Endodermal cell (in vitro differentiated cells): ENCODE data around the gene DENND6B. TPM values are rescaled to one million over a fixed set of nuclear protein-coding genes. Genes with fewer than 3 reads are reported as not detected.

Experiments used
- DNase-seq: peaks from one replicate; pipeline ENCODE4 v3.0.0-alpha.2; 2017
- H3K27ac ChIP-seq: 2 replicates; pipeline ENCODE4 v1.5.1; 2013; ENCODE audit warnings: mild to moderate bottlenecking, low read depth, low read length, moderate library complexity
- H3K27me3 ChIP-seq: 2 replicates; pipeline ENCODE4 v1.6.1; 2013; ENCODE audit warnings: mild to moderate bottlenecking, low read length, moderate library complexity; ENCODE audit not compliant: insufficient read depth, control insufficient read depth, poor library complexity, severe bottlenecking
- H3K36me3 ChIP-seq: 2 replicates; pipeline ENCODE4 v1.7.0; 2013; ENCODE audit warnings: mild to moderate bottlenecking, low read length, moderate library complexity; ENCODE audit not compliant: control insufficient read depth, insufficient read depth
- H3K4me1 ChIP-seq: one replicate; pipeline ENCODE4 v1.7.0; 2013; ENCODE audit warnings: low read length; ENCODE audit not compliant: control insufficient read depth, insufficient read depth
- H3K4me3 ChIP-seq: 2 replicates; pipeline ENCODE4 v1.5.1; 2013; ENCODE audit warnings: mild to moderate bottlenecking, low read length, moderate library complexity
- H3K9ac ChIP-seq: 2 replicates; pipeline ENCODE4 v1.6.1; 2013; ENCODE audit warnings: mild to moderate bottlenecking, low read length, moderate library complexity; ENCODE audit not compliant: poor library complexity, severe bottlenecking; ENCODE audit errors: extremely low read depth
- H3K9me3 ChIP-seq: 2 replicates; pipeline ENCODE4 v1.6.1; 2013; ENCODE audit warnings: mild to moderate bottlenecking, low read length, moderate library complexity; ENCODE audit not compliant: control insufficient read depth
- H3K27ac Mint-ChIP-seq: 2 replicates; pipeline ENCODE4 v1.8.0; 2020; ENCODE audit warnings: mixed read lengths
- H3K27me3 Mint-ChIP-seq: 2 replicates; pipeline ENCODE4 v1.8.0; 2021; ENCODE audit warnings: mild to moderate bottlenecking, mixed read lengths; ENCODE audit not compliant: insufficient read depth
- H3K36me3 Mint-ChIP-seq: 2 replicates; pipeline ENCODE4 v1.8.0; 2020; ENCODE audit warnings: low read depth, mixed read lengths
- H3K4me1 Mint-ChIP-seq: 2 replicates; pipeline ENCODE4 v1.8.0; 2020; ENCODE audit warnings: mixed read lengths
- H3K4me3 Mint-ChIP-seq: 2 replicates; pipeline ENCODE4 v1.8.0; 2020; ENCODE audit warnings: mild to moderate bottlenecking, moderate library complexity, mixed read lengths
- H3K9me3 Mint-ChIP-seq: 2 replicates; pipeline ENCODE4 v1.8.0; 2020; ENCODE audit warnings: mild to moderate bottlenecking, mixed read lengths
- WGBS, 2 experiments: methylation state at CpG; one replicate each; pipeline versions ENCODE4 v1.1.5 to v1.1.7; 2013; ENCODE audit warnings: missing lambda C conversion rate in 2 of 2, mixed read lengths in 1 of 2; ENCODE audit not compliant: insufficient coverage in 1 of 2, insufficient read length in 1 of 2; 5-methylcytosine and 5-hydroxymethylcytosine counted together
- total RNA-seq, 2 donors: library from RNA; stranded (reverse); fragmentation: NEBNext Ultra II Directional in 1 of 2; extraction: Animal tissue kit (Norgen Biotek cat#: 25700) in 1 of 2; gene quantifications; 2 replicates in 1 of 2; 3 replicates in 1 of 2; pipeline ENCODE4 v1.2.1, GENCODE V29; 2021
- TF ChIP-seq, protein P1 (sequence below): fragments of 200-600 bp; sonication (generic); conservative IDR thresholded peaks from 2 replicates; pipeline ENCODE4 v1.5.0; 2021; ENCODE audit warnings: antibody characterized with exemption, mild to moderate bottlenecking

The DENND6B gene
- total RNA-seq, 2 donors from 2014 or later: 8.3 to 14.2 TPM

DNA sequence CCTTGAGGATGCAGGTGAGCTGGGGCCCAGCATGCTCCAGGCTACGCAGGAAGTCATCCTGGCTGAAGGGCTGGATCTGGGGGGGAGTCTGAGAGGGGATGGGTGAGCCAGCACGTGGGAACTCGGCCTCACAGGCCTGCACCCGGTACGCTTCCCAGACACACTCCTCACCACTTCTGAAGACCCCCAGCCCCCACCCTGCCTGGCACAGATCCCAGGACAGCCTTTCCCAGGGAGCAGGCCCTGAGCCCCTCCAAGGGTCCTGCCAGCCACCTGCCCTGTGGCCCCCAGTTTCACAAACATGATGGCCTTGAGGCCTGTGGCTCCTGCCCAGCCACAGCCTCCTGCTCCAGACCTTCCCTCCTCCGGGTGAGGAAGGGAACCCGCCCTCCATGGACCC is 13.8 kb downstream of the DENND6B start:
- no peak overlapping the region for H3K9ac ChIP-seq
- no peak overlapping the region for H3K4me3 ChIP-seq
- no peak overlapping the region for H3K4me3 Mint-ChIP-seq
- DNase-seq: no peak
- no peaks in the 10 kb centered on the region for H3K9me3 ChIP-seq
- H3K36me3 ChIP-seq: no peaks in the 10 kb centered on the region
- no peaks in the 10 kb centered on the region for H3K36me3 Mint-ChIP-seq
- peaks cover 1% of the 10 kb centered on the region for H3K27me3 Mint-ChIP-seq
- no peaks in the 10 kb centered on the region for H3K9me3 Mint-ChIP-seq
- no peak overlapping the region for H3K27ac Mint-ChIP-seq
- H3K4me1 Mint-ChIP-seq: peaks cover 8% of the 10 kb centered on the region
- no peaks in the 10 kb centered on the region for H3K4me1 ChIP-seq
- WGBS, 2 experiments: 86% methylated on average over 7 of the region's 7 CpGs; no CpG with 5 or more reads in 1 of the 2 experiments
- no peaks in the 10 kb centered on the region for H3K27me3 ChIP-seq
- TF ChIP-seq, protein P1, sequence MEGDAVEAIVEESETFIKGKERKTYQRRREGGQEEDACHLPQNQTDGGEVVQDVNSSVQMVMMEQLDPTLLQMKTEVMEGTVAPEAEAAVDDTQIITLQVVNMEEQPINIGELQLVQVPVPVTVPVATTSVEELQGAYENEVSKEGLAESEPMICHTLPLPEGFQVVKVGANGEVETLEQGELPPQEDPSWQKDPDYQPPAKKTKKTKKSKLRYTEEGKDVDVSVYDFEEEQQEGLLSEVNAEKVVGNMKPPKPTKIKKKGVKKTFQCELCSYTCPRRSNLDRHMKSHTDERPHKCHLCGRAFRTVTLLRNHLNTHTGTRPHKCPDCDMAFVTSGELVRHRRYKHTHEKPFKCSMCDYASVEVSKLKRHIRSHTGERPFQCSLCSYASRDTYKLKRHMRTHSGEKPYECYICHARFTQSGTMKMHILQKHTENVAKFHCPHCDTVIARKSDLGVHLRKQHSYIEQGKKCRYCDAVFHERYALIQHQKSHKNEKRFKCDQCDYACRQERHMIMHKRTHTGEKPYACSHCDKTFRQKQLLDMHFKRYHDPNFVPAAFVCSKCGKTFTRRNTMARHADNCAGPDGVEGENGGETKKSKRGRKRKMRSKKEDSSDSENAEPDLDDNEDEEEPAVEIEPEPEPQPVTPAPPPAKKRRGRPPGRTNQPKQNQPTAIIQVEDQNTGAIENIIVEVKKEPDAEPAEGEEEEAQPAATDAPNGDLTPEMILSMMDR: no peak
- H3K27ac ChIP-seq: no peak overlapping the region

DNA sequence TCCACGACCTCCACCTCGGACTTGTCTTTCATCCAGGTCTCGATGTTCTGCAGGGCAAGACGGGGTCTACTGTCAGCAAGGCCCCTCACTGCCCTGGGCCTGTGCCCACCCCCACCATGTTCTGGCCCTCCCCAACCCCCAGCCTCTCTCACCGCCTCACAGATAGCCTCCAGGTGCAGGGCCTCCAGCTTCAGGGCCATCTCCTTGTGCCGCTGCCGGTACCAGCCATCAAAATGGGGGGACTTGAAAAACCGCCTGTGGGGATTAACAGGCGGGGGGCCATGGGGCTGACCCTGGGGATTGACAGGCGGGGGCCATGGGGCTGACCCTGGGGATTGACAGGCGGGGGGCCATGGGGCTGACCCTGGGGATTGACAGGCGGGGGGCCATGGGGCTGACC is 14.4 kb downstream of the DENND6B start:
- Histone ChIP-seq H3K36me3 (no peaks in the 10 kb centered on the region), H3K4me3 (no peak overlapping the region), H3K4me1 (no peaks in the 10 kb centered on the region), H3K27me3 (no peaks in the 10 kb centered on the region), H3K27ac (no peak overlapping the region), H3K9me3 (no peaks in the 10 kb centered on the region), H3K9ac (no peak overlapping the region)
- no peak overlapping the region for H3K27ac Mint-ChIP-seq
- H3K9me3 Mint-ChIP-seq: no peaks in the 10 kb centered on the region
- peaks cover 8% of the 10 kb centered on the region for H3K4me1 Mint-ChIP-seq
- no peak overlapping the region for H3K4me3 Mint-ChIP-seq
- DNase-seq: no peak
- peaks cover 1% of the 10 kb centered on the region for H3K27me3 Mint-ChIP-seq
- 95 to 100% methylated on average over 4 to 9 of the region's 12 CpGs for WGBS, 2 experiments
- H3K36me3 Mint-ChIP-seq: no peaks in the 10 kb centered on the region
- TF ChIP-seq, protein P1: no peak

DNA sequence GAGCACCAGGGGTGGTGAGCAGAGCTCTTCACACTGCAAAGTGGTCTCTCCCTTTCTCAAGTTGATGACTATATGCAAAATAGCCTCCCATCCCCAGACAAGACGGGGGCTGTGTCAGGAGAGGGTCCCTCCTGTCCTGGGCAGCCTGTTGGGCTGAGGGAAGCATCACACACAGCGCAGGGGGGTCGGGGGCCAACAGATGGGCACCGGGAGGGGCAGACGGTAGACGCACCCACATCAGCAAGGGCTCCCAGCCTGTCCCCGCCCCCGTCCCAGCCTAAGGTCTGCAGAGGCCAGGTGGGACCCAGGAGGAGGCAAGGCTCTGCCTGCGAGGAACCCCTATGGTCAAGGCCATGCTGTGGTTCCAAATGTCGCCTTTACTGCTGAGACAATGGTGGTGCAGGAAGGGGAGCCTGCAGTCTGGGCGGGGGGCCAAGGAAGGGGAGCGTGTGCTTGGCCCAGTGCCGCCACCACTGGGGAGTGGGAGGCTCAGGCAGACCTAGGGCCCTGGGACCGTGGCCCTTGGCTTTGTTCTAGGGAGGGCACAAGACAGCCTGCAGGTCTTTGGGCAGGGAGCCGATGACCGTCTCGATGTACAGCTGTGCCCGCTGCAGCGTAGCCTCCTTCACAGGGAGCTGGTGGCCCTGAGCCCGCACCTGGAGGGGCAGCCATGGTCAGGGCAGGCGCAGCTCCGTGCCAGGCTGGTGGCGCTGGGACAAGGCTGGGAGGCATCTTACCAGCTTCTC is 15.0 kb downstream of the DENND6B start:
- Histone ChIP-seq H3K4me3 (no peak overlapping the region), H3K27me3 (no peaks in the 10 kb centered on the region), H3K4me1 (no peaks in the 10 kb centered on the region), H3K9ac (no peak overlapping the region), H3K36me3 (no peaks in the 10 kb centered on the region), H3K9me3 (no peaks in the 10 kb centered on the region), H3K27ac (no peak overlapping the region)
- Mint-ChIP-seq H3K4me1 (peaks cover 8% of the 10 kb centered on the region), H3K27me3 (peaks cover 1% of the 10 kb centered on the region), H3K36me3 (no peaks in the 10 kb centered on the region), H3K4me3 (no peak overlapping the region), H3K9me3 (no peaks in the 10 kb centered on the region), H3K27ac (no peak overlapping the region)
- TF ChIP-seq, protein P1: no peak
- DNase-seq: no peak
- 92 to 95% methylated on average over 20 to 23 of the region's 23 CpGs for WGBS, 2 experiments
